Measurements from ENCODE around the gene PPP1R13L.

DNA sequence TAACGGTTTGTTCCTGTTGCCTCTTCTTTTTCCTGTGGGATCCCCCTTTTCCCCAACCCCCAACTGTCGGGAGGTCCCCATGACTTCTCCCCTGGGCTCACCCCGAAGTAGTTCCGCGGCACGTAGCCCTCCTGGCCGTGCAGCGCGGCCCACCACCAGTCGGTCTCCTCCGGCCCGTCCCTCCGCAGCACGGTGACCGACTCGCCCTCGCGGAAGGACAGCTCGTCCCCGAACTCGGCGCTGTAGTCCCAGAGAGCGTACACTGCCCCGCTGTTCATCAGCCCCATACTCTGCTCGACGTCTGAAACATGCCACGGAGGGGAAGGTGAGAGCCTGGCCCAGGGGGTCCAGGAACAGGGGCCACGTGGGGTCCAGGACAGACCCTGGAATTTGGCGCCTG is 22.4 kb downstream of the PPP1R13L start:
- TF ChIP-seq, protein P1, sequence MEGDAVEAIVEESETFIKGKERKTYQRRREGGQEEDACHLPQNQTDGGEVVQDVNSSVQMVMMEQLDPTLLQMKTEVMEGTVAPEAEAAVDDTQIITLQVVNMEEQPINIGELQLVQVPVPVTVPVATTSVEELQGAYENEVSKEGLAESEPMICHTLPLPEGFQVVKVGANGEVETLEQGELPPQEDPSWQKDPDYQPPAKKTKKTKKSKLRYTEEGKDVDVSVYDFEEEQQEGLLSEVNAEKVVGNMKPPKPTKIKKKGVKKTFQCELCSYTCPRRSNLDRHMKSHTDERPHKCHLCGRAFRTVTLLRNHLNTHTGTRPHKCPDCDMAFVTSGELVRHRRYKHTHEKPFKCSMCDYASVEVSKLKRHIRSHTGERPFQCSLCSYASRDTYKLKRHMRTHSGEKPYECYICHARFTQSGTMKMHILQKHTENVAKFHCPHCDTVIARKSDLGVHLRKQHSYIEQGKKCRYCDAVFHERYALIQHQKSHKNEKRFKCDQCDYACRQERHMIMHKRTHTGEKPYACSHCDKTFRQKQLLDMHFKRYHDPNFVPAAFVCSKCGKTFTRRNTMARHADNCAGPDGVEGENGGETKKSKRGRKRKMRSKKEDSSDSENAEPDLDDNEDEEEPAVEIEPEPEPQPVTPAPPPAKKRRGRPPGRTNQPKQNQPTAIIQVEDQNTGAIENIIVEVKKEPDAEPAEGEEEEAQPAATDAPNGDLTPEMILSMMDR (IDR thresholded peaks at IDR 0.05; ENCODE audit: insufficient read depth, low read depth, low read length), result no peak
- no peak for TF ChIP-seq EZH2 (IDR thresholded peaks at IDR 0.05; ENCODE audit: insufficient read depth, low read length)

All from astrocyte (in vitro differentiated cells and primary cell).